ENCODE data around the gene DNAJB14.

DNAJB14 gene

GRCh38 chr4:99893029-99893428 lies 53.4 kb downstream of the DNAJB14 start:
- TF ChIP-seq CSDC2 (CRISPR knock-in tag; IDR thresholded peaks at IDR 0.05) (no peak), PATZ1 (CRISPR knock-in tag; IDR thresholded peaks at IDR 0.05; ENCODE audit: borderline replicate concordance) (no peak), TOX (CRISPR knock-in tag; IDR thresholded peaks at IDR 0.05; ENCODE audit: borderline replicate concordance) (no peak), ZFP30 (CRISPR knock-in tag; IDR thresholded peaks at IDR 0.05) (no peak), ZNF70 (CRISPR knock-in tag; IDR thresholded peaks at IDR 0.05) (no peak), POU6F1 (CRISPR knock-in tag; IDR thresholded peaks at IDR 0.05; ENCODE audit: borderline replicate concordance, low read depth) (no peak), ZC3H10 (CRISPR knock-in tag; IDR thresholded peaks at IDR 0.05) (no peak), ARNTL (CRISPR knock-in tag; IDR thresholded peaks at IDR 0.05; ENCODE audit: borderline replicate concordance, low read depth) (no peak), CSRNP3 (CRISPR knock-in tag; IDR thresholded peaks at IDR 0.05) (no peak)
- no peak for ATAC-seq

- no peak for TF ChIP-seq TSHZ2 (CRISPR knock-in tag; IDR thresholded peaks at IDR 0.05)
- no peak for TF ChIP-seq ESRRG (CRISPR knock-in tag; IDR thresholded peaks at IDR 0.05)
- TF ChIP-seq GLIS3 (CRISPR knock-in tag; IDR thresholded peaks at IDR 0.05), result no peak
- no peak for TF ChIP-seq BACH2 (CRISPR knock-in tag; IDR thresholded peaks at IDR 0.05; ENCODE audit: borderline replicate concordance)
- no peak for TF ChIP-seq ZFP30 (CRISPR knock-in tag; IDR thresholded peaks at IDR 0.05)
- TF ChIP-seq ARNTL (CRISPR knock-in tag; IDR thresholded peaks at IDR 0.05; ENCODE audit: borderline replicate concordance, low read depth), result no peak
- no peak for TF ChIP-seq ZNF8 (CRISPR knock-in tag; IDR thresholded peaks at IDR 0.05)
- TF ChIP-seq TOX (CRISPR knock-in tag; IDR thresholded peaks at IDR 0.05; ENCODE audit: borderline replicate concordance), result no peak
- no peak for TF ChIP-seq ZFP3 (CRISPR knock-in tag; IDR thresholded peaks at IDR 0.05)
- TF ChIP-seq ISL1 (CRISPR knock-in tag; IDR thresholded peaks at IDR 0.05), result no peak
- TF ChIP-seq ZC3H10 (CRISPR knock-in tag; IDR thresholded peaks at IDR 0.05), result no peak
- no peak for TF ChIP-seq RARB (CRISPR knock-in tag; IDR thresholded peaks at IDR 0.05)
- TF ChIP-seq SNAI2 (CRISPR knock-in tag; IDR thresholded peaks at IDR 0.05), result no peak
- no peak for ATAC-seq
Measured at GRCh38 chr4:99891351-99891750, 55.1 kb downstream of the DNAJB14 start.

- no peak for ATAC-seq
- TF ChIP-seq ESRRG (CRISPR knock-in tag; IDR thresholded peaks at IDR 0.05) (no peak), ISL1 (CRISPR knock-in tag; IDR thresholded peaks at IDR 0.05) (no peak), TCF4 (CRISPR knock-in tag; IDR thresholded peaks at IDR 0.05; ENCODE audit: borderline replicate concordance) (no peak), TOX (CRISPR knock-in tag; IDR thresholded peaks at IDR 0.05; ENCODE audit: borderline replicate concordance) (no peak)
Measured at GRCh38 chr4:99887837-99888236, 58.6 kb downstream of the DNAJB14 start.

GRCh38 chr4:99886146-99886545 lies 60.3 kb downstream of the DNAJB14 start:
- ATAC-seq, result no peak
- TF ChIP-seq ZC3H10 (CRISPR knock-in tag; IDR thresholded peaks at IDR 0.05) (no peak), ZFP3 (CRISPR knock-in tag; IDR thresholded peaks at IDR 0.05) (no peak), ZFP30 (CRISPR knock-in tag; IDR thresholded peaks at IDR 0.05) (no peak), ESRRG (CRISPR knock-in tag; IDR thresholded peaks at IDR 0.05) (no peak), ZNF8 (CRISPR knock-in tag; IDR thresholded peaks at IDR 0.05) (no peak), CSRNP3 (CRISPR knock-in tag; IDR thresholded peaks at IDR 0.05) (no peak), TCF4 (CRISPR knock-in tag; IDR thresholded peaks at IDR 0.05; ENCODE audit: borderline replicate concordance) (no peak), GLIS3 (CRISPR knock-in tag; IDR thresholded peaks at IDR 0.05) (no peak), TOX (CRISPR knock-in tag; IDR thresholded peaks at IDR 0.05; ENCODE audit: borderline replicate concordance) (no peak), BACH2 (CRISPR knock-in tag; IDR thresholded peaks at IDR 0.05; ENCODE audit: borderline replicate concordance) (no peak), ZNF565 (CRISPR knock-in tag; conservative IDR thresholded peaks at IDR 0.05; ENCODE audit: low read depth) (no peak), SNAI2 (CRISPR knock-in tag; IDR thresholded peaks at IDR 0.05) (no peak)
